Frontal cortex (tissue), 4 donors: ENCODE measurements around the gene IFI27. TPM values are rescaled to one million over a fixed set of nuclear protein-coding genes. Genes with fewer than 3 reads are reported as not detected.
A peak's percentile ranks its signal among the peaks of the same experiment; 100 is the strongest.

Experiments used
- DNase-seq, 2 donors: peaks; one replicate each; pipeline ENCODE4 v3.0.0; 2012; ENCODE audit warnings: low spot score in 2 of 2
- FAIRE-seq: peaks from 2 replicates; lab custom pipeline; 2012; peaks lifted over from hg19 to GRCh38; lab: Jason Lieb, UNC
- total RNA-seq: library from RNA; depleted of rRNA; stranded (reverse); fragments of >200 nt; gene quantifications from one replicate; pipeline ENCODE4 v1.2.3, GENCODE V29; 2014
- donor health status: control.
- donor health status: control.
- donor health status: control.

Gene IFI27
- total RNA-seq, 1 donor from 2014 or later, result 9.0 TPM

DNA sequence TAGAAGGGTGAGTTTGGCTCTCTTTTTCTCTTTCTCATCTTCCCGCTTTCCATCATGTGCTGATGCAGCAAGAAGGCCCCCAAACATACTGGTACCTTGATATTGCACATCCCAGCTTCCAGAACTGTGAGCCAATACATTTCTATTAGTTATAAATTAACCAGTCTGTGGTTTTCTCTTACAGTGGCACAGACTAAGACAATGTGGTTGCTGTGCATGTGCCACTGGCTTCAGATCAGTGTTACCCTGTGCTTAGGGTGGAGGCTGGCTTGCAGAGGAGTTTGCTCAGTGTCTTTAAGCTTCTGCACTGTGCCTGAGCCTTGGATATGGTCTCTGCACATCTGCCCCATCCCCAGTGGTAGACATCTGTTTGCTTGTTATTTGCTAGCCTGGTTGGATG lies 13.3 kb downstream of the IFI27 start:
- FAIRE-seq (no peak), DNase-seq (no peak)

GRCh38 chr14:94124582-94125377 lies 14.2 kb downstream of the IFI27 start:
- FAIRE-seq, result no peak
- DNase-seq, result no peak

- FAIRE-seq (no peak), DNase-seq (no peak)
Measured at GRCh38 chr14:94125659-94126418, 15.3 kb downstream of the IFI27 start.

- DNase-seq (no peak), FAIRE-seq (no peak)
Measured at GRCh38 chr14:94126419-94126677, 15.8 kb downstream of the IFI27 start.

GRCh38 chr14:94126800-94127199 lies 16.3 kb downstream of the IFI27 start:
- FAIRE-seq, result no peak
- no peak for DNase-seq

GRCh38 chr14:94127330-94127729 lies 16.8 kb downstream of the IFI27 start:
- FAIRE-seq (no peak), DNase-seq (no peak)

DNA sequence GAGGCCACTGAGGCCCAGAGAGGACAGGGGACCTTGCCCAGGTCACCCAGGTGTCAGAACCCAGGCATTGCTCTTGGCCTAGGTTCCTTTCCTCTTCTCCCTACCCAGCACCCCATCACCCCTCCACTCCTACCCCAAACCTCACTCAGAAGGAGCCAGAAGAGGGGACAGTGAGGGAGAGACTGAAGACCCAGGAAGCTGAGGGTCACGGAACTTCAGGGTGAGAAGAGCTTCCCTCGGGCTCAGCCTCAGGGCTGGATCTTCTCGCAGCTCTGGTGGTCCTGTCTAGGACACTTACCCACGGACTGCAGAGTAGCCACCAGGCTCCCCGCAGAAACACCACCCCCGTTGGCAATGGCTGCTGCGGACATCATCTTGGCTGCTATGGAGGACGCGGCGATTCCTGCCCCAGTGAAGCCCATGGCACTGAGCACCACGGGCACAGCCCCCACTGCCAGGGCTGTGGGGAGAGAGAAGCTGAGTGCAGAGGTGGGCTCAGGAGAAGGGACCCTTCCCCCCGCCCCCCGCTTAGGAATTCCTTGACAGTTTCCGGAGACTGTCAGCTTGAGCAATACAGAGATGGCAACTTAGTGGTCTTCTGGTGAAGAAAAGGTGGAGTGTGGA lies 17.8 kb downstream of the IFI27 start:
- no peak for FAIRE-seq

DNA sequence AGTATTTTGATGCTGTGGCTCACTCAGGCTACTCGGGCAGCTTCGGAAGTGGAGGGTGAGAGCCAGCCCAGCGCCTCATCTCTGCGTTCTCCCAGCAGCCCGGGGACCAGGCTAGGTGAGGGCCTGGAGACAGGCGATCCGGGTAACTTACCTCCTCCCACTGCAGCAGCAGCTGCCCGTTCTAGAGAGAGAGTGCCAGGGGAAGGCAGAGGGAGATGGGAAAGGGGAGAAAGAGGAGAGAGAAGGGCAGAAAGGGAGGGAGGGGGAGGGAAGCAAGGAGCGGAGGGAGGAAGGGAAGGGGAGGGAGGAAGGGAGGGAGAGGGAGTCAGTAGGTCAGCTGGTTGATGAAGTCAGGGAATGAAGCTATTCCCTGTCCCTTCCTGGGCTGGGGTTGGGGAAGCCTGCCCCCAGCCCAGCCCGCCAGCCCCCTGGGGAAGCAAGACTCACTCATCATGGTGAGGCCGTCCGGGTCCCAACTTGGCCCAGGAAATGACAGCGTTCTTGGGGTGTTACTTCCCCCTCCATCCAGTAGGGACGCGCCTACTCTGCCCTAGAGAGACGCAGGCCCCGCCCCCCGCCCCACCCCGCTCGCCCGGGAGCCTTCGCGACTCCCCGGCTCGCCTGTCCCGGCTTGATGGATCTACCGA lies 18.7 kb downstream of the IFI27 start, which contains the start of gene IFI27L2:
IFI27L2 (minus strand) TSS at position 494 of the 647 bp plus-strand sequence; CDS start at position 454, 40 bp downstream.
- no peak for FAIRE-seq
- peak; percentile 65 to 80 for DNase-seq

More for the DNA sequence above, 17.8 kb downstream of the IFI27 start:
- no peak for DNase-seq

- DNase-seq, result no peak
- no peak for FAIRE-seq
Measured at GRCh38 chr14:94129758-94130414, 19.4 kb downstream of the IFI27 start.

DNA sequence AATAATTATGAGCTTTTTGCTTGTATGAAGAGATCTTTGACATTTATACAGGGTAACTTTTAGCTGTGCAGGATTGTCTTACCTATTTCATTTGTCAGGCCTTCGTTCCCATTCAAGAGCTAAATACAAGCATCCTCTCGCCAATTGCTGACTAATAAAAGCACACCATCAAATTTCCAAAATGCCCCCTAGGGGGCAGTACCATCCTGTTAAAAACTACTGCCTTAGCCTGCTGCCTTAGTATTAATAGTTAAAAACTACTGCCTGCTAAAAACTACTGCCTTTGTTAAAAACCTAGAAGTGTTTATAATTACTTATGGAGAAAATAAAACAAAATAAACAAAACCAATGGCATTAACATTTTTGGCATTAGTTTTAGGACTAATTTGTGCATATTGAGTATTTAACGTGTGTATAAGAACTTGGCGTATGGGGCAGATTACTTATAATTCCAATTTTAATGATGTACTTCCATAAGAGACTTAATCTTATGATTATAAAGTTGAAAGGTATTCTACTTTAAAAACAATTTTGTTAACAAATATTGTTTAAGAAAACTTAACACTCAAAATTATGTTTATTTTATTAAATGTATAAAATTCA lies 21.9 kb downstream of the IFI27 start:
- FAIRE-seq, result peak; percentile 57
- DNase-seq, result no peak

DNA sequence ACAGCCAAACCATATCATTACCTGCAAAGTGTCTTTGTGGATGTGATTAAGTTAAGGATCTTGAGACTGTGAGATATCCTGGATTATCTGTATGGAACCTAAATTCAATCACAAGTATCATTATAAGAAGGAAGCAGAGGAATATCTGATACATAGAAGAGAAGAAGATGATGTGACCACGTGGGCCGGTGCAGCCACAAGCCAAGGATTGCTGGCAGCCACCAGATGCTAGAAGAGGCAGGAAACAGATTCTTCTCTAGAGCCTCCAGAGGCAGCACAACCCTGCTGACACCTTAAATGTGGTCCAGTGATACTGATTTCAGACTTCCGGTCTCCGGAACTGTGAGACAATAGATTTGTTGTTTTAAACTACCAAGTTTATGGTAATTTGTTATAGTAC lies 24.9 kb downstream of the IFI27 start:
- no peak for DNase-seq
- no peak for FAIRE-seq

DNA sequence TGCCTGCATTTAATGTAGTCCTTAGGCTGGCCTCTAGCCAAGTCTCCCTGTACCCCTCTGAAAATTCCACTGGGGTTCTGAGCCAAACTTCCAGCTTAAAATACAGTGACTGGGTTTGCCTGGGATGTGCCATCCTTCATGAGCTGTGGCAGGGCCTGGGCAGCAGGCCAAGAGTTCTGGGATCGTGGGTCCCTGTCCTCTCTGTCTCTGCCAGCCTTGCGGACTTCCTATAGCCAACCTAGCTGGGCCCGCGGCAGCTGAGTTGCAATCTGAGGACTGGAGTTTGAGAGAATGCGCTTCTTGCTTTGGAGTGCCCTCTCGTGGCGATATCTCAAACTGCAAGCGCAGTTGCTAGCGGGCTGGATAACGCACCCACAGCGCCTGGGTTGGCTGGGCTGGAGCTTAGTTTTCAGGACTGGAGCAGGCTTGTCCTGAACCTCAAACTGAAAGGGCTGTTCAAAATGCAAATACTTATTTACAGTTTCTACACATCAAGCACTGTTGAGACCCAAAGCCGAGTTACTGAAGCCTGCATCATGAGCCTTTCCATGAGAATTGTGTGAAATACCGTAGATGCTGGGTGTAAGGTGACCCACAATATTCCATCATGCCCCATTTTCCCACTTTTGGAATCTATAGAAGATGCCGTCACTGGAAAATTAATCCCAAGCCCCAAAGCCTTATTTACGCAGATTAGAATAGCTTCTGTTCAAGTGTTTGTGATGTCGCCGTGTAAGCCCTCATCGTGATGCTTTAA lies 26.2 kb downstream of the IFI27 start:
- DNase-seq (peak; percentile 44 to 68), FAIRE-seq (no peak)

- no peak for DNase-seq
- FAIRE-seq, result no peak
Measured at GRCh38 chr14:94138251-94138650, 27.7 kb downstream of the IFI27 start.

DNA sequence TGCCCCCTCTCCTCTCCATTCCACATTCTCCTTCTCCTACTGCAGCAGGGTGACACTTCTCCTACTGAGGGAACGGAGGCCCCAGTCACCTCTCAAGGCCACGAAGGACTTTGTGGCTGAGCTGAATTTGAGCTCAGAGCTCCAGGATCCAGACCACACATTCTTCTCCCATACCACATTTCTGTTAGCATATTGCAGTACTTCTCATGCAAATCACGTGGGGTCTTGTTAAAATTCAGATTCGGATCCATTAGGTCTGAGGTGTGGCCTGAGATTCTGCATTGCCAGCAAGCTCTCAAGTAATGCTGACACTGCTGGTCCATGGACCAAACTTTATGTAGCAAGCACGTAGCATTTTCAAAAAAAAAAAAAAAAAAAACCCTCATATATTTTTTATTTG lies 28.5 kb downstream of the IFI27 start:
- DNase-seq (no peak), FAIRE-seq (no peak)

DNA sequence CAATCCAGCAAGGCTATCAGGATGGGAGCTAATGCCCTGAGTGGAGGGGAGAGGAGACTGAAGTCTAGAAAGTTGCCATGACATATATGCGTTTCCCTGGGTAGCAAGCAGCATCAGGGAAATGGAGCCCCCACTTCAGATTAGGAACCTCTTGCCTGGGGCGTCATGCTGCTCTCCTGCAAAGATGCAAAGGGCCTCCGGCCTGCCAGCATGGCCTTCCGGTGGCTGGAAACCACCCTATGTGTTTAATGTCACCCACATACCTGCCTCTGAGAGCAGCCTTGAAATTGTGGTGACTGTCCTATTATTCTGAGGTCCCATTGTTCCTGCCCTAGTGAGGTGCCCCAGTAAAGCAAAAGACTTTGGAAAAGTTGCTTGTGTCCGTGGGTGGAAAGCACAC lies 28.9 kb downstream of the IFI27 start:
- DNase-seq (no peak), FAIRE-seq (no peak)

DNA sequence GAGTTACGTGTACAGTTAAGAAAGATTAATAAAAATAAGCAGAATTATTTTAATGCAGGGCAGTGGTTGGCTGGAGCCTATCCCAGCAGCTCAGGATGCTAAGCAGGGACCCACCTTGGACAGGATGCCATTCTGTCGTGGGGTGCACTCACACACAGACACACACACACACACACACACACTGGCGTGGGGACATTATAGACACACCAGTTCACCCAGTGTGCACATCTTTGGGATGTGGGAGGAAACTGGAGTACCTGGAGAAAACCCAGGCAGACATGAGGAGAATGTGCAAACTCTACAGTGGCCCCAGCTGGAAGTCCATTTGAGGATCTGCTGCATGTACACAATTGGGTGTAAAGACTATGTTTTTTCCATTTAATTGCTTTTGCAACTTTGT lies 31.7 kb downstream of the IFI27 start:
- FAIRE-seq (no peak), DNase-seq (no peak)

GRCh38 chr14:94142836-94143235 lies 32.3 kb downstream of the IFI27 start:
- FAIRE-seq (no peak), DNase-seq (no peak)

- DNase-seq (no peak), FAIRE-seq (no peak)
Measured at GRCh38 chr14:94143239-94143638, 32.7 kb downstream of the IFI27 start.

- no peak for DNase-seq
- FAIRE-seq, result no peak
Measured at GRCh38 chr14:94143711-94144110, 33.2 kb downstream of the IFI27 start.
